HEK293 (cell line): ENCODE data around the gene STRN3.

Source experiments
- RBAK ChIP-seq: fragments of 450-650 bp; formaldehyde crosslinking; IDR thresholded peaks from 2 replicates; pipeline ENCODE4 v1.5.1; 2016; ENCODE audit warnings: missing biosample characterization, missing genetic modification characterization
- REPIN1 ChIP-seq: fragments of 450-650 bp; formaldehyde crosslinking; IDR thresholded peaks from 2 replicates; pipeline ENCODE4 v1.5.1; 2017; ENCODE audit warnings: missing biosample characterization, missing genetic modification characterization, low read depth
- ZNF121 ChIP-seq: fragments of 450-650 bp; formaldehyde crosslinking; IDR thresholded peaks from 2 replicates; pipeline ENCODE4 v1.5.1; 2016; ENCODE audit warnings: missing biosample characterization, missing genetic modification characterization
- ZNF18 ChIP-seq: fragments of 450-650 bp; formaldehyde crosslinking; IDR thresholded peaks from 2 replicates; pipeline ENCODE4 v1.5.1; 2016; ENCODE audit warnings: missing biosample characterization, missing genetic modification characterization
- ZNF274 ChIP-seq, 2 experiments: fragments of 200-500 bp in 1 of 2; fragments of 450-650 bp in 1 of 2; sonication (Bioruptor generic) in 1 of 2; formaldehyde crosslinking in 1 of 2; IDR thresholded peaks; 2 replicates each; pipeline versions ENCODE4 v1.5.1 to v1.6.1; 2014 to 2016; ENCODE audit warnings: borderline replicate concordance in 1 of 2, inconsistent platforms in 1 of 2, low read length in 1 of 2, missing biosample characterization in 1 of 2, missing genetic modification characterization in 1 of 2
- TF ChIP-seq, protein P1 (sequence below): fragments of 450-650 bp; formaldehyde crosslinking; IDR thresholded peaks from 2 replicates; pipeline ENCODE4 v1.5.1; 2016; ENCODE audit warnings: missing biosample characterization, missing genetic modification characterization
- TF ChIP-seq, protein P2 (sequence below): fragments of 450-650 bp; formaldehyde crosslinking; IDR thresholded peaks from 2 replicates; pipeline ENCODE4 v1.5.1; 2016; ENCODE audit warnings: missing biosample characterization, missing genetic modification characterization
- TF ChIP-seq, protein P3 (sequence below): fragments of 450-650 bp; formaldehyde crosslinking; IDR thresholded peaks from 2 replicates; pipeline ENCODE4; 2016; ENCODE audit warnings: missing biosample characterization, missing genetic modification characterization

DNA sequence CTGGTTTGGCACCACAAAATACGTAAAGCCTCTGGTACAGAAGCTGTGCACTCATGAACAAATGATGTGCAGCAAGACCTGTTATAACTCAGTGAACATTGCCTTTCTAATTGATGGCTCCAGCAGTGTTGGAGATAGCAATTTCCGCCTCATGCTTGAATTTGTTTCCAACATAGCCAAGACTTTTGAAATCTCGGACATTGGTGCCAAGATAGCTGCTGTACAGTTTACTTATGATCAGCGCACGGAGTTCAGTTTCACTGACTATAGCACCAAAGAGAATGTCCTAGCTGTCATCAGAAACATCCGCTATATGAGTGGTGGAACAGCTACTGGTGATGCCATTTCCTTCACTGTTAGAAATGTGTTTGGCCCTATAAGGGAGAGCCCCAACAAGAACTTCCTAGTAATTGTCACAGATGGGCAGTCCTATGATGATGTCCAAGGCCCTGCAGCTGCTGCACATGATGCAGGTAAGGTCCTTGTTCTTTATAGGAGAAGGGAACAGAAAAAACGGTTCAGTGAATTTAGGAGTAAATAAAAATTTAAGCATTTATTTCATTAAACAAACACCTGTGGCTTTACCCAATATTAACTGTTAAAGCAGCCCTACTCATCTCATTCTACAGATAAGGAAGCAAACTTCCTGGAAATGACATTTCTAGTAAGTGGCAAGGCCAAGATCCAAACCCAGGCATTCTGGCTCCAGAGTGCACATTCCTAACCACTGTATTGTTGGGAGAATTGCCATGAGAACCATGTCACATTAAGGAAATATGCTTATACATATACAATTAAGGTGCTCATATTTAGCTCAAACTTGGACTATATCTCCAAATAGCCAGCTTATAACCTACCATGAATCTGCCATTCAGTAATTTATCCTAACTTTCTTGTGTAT is 140.1 kb downstream of the STRN3 start:
- TF ChIP-seq ZNF274 (IDR thresholded peaks at IDR 0.05; ENCODE audit: low read length): no peak
- TF ChIP-seq ZNF274 (tag by site-specific recombination; IDR thresholded peaks at IDR 0.05; ENCODE audit: borderline replicate concordance): no peak
- TF ChIP-seq, protein P1, sequence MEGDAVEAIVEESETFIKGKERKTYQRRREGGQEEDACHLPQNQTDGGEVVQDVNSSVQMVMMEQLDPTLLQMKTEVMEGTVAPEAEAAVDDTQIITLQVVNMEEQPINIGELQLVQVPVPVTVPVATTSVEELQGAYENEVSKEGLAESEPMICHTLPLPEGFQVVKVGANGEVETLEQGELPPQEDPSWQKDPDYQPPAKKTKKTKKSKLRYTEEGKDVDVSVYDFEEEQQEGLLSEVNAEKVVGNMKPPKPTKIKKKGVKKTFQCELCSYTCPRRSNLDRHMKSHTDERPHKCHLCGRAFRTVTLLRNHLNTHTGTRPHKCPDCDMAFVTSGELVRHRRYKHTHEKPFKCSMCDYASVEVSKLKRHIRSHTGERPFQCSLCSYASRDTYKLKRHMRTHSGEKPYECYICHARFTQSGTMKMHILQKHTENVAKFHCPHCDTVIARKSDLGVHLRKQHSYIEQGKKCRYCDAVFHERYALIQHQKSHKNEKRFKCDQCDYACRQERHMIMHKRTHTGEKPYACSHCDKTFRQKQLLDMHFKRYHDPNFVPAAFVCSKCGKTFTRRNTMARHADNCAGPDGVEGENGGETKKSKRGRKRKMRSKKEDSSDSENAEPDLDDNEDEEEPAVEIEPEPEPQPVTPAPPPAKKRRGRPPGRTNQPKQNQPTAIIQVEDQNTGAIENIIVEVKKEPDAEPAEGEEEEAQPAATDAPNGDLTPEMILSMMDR: no peak
- no peak for TF ChIP-seq ZNF18 (tag by site-specific recombination)
- no peak for TF ChIP-seq RBAK (tag by site-specific recombination)
- TF ChIP-seq, protein P2, sequence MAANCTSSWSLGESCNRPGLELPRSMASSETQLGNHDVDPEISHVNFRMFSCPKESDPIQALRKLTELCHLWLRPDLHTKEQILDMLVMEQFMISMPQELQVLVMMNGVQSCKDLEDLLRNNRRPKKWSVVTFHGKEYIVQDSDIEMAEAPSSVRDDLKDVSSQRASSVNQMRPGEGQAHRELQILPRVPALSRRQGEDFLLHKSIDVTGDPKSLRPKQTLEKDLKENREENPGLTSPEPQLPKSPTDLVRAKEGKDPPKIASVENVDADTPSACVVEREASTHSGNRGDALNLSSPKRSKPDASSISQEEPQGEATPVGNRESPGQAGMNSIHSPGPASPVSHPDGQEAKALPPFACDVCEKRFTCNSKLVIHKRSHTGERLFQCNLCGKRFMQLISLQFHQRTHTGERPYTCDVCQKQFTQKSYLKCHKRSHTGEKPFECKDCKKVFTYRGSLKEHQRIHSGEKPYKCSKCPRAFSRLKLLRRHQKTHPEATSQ (tag by site-specific recombination): no peak
- TF ChIP-seq, protein P3, sequence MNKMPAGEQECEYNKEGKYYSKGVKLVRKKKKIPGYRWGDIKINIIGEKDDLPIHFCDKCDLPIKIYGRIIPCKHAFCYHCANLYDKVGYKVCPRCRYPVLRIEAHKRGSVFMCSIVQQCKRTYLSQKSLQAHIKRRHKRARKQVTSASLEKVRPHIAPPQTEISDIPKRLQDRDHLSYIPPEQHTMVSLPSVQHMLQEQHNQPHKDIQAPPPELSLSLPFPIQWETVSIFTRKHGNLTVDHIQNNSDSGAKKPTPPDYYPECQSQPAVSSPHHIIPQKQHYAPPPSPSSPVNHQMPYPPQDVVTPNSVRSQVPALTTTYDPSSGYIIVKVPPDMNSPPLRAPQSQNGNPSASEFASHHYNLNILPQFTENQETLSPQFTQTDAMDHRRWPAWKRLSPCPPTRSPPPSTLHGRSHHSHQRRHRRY (tag by site-specific recombination): no peak
- no peak for TF ChIP-seq ZNF121
- TF ChIP-seq REPIN1 (tag by site-specific recombination): no peak
